GM23248 (cell line): Measurements from ENCODE around the gene LRRC55.

ENCODE experiments used
- EZH2 ChIP-seq: fragments of 200-600 bp; sonication (generic); IDR thresholded peaks from 2 replicates; pipeline ENCODE4 v1.6.1; 2018; ENCODE audit warnings: antibody characterized with exemption, mild to moderate bottlenecking; ENCODE audit not compliant: insufficient read depth, poor library complexity, severe bottlenecking
- EZH2phosphoT487 ChIP-seq: fragments of 200-600 bp; sonication (generic); IDR thresholded peaks from 2 replicates; pipeline ENCODE4 v1.6.1; 2018; ENCODE audit warnings: antibody characterized with exemption, moderate library complexity, mild to moderate bottlenecking, low read depth; ENCODE audit not compliant: insufficient read depth

DNA sequence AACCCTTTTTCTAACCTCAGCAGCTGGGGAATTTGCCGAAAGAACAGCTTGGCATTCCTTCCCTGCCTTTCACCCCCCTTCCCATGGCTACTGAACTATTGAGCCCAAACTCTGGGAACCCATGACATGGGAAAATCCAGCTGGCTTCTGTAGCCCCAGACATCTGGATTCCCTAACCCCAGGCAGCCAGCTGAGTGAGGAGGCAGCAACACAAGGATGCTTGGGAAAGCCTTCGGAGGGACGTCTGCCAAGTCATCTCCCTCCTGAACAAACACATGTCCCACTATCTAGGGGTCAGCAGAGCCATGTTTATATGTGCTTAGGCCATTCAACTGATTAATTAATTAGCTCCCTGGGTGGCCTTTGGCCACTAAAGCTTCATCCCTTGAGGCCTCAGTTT lies 21.6 kb downstream of the LRRC55 start:
- TF ChIP-seq EZH2 (no peak), EZH2phosphoT487 (no peak)
